Posterior cingulate gyrus (tissue), 11 donors: ENCODE data around the gene TESMIN.

Source experiments
- DNase-seq, 10 donors: peaks; one replicate each; pipeline versions ENCODE4 v3.0.0 to v3.0.0-alpha.2; 2020 to 2021; ENCODE audit warnings: mixed read lengths in 3 of 10
- intact Hi-C: fragments of 100-400 bp; cut with DNase I; formaldehyde crosslinking; loops from one replicate; pipeline ENCODE4 v1.15.1; 2023

The TESMIN gene

GRCh38 chr11:68685656-68686380 is 65.5 kb downstream of the TESMIN start:
- intact Hi-C loops: no loop called here
- peak in 1 of 10 donors; percentile 62 for DNase-seq

- intact Hi-C loops: no loop called here
Observed at GRCh38 chr11:68684385-68685356, 66.6 kb downstream of the TESMIN start, which contains the start of gene GAL. Gene GAL (plus strand): TSS chr11:68684544. CDS start chr11:68684924, 380 bp downstream.

GRCh38 chr11:68683536-68684384 is 67.6 kb downstream of the TESMIN start:
- peak in 1 of 10 donors; percentile 80 for DNase-seq
- intact Hi-C loops: no loop called here

More at GRCh38 chr11:68684385-68685356, 66.6 kb downstream of the TESMIN start, which contains the start of gene GAL:
- peak in 1 of 10 donors; percentile 77 for DNase-seq

GRCh38 chr11:68683121-68683520 is 68.2 kb downstream of the TESMIN start:
- intact Hi-C loops: no loop called here
- DNase-seq: peak in 1 of 10 donors; percentile 39

- DNase-seq: peak in 1 of 10 donors; percentile 63
- intact Hi-C loops: no loop called here
Observed at GRCh38 chr11:68682531-68682961, 68.8 kb downstream of the TESMIN start.

- peak in 1 of 10 donors; percentile 68 for DNase-seq
- intact Hi-C loops: no loop called here
Observed at GRCh38 chr11:68680541-68681231, 70.6 kb downstream of the TESMIN start.

GRCh38 chr11:68678031-68678441 is 73.3 kb downstream of the TESMIN start:
- peak in 2 of 10 donors; percentile 24 to 84 for DNase-seq
- intact Hi-C loops: no loop called here

- intact Hi-C loops: no loop called here
- peak in 5 of 10 donors; percentile 16 to 86 (median 83) for DNase-seq
Observed at GRCh38 chr11:68677432-68677831, 73.9 kb downstream of the TESMIN start.

GRCh38 chr11:68674461-68674860 is 76.9 kb downstream of the TESMIN start:
- peak in 2 of 10 donors; percentile 60 to 61 for DNase-seq

GRCh38 chr11:68673991-68674390 is 77.3 kb downstream of the TESMIN start:
- DNase-seq: peak in 2 of 10 donors; percentile 30 to 75
- intact Hi-C loops: no loop called here

More at GRCh38 chr11:68674461-68674860, 76.9 kb downstream of the TESMIN start:
- intact Hi-C loops: no loop called here

- peak in 2 of 10 donors; percentile 34 to 38 for DNase-seq
- intact Hi-C loops: no loop called here
Observed at GRCh38 chr11:68673306-68673945, 77.9 kb downstream of the TESMIN start.

- DNase-seq: peak in 3 of 10 donors; percentile 56 to 64 (median 62)
Observed at GRCh38 chr11:68670208-68670992, 80.9 kb downstream of the TESMIN start.

GRCh38 chr11:68669301-68670090 is 81.8 kb downstream of the TESMIN start:
- intact Hi-C loops: no loop called here
- DNase-seq: peak in 3 of 10 donors; percentile 32 to 76 (median 67)

More at GRCh38 chr11:68670208-68670992, 80.9 kb downstream of the TESMIN start:
- intact Hi-C loops: no loop called here

- intact Hi-C loops: no loop called here
- DNase-seq: peak in 3 of 10 donors; percentile 53 to 57 (median 56)
Observed at GRCh38 chr11:68667511-68668500, 83.5 kb downstream of the TESMIN start.

- intact Hi-C loops: no loop called here
- peak in 2 of 10 donors; percentile 3 to 12 for DNase-seq
Observed at GRCh38 chr11:68666849-68667248, 84.5 kb downstream of the TESMIN start.

GRCh38 chr11:68665436-68665835 is 85.9 kb downstream of the TESMIN start:
- DNase-seq: peak in 3 of 10 donors; percentile 53 to 59 (median 54)
- intact Hi-C loops: no loop called here
